Measurements from ENCODE around the gene STOX1.
"Not testable (repeated sequence)": the region's sequence is repeated elsewhere in the genome, so short reads cannot be mapped to it uniquely, and the experiment has no call there.

The STOX1 gene

DNA sequence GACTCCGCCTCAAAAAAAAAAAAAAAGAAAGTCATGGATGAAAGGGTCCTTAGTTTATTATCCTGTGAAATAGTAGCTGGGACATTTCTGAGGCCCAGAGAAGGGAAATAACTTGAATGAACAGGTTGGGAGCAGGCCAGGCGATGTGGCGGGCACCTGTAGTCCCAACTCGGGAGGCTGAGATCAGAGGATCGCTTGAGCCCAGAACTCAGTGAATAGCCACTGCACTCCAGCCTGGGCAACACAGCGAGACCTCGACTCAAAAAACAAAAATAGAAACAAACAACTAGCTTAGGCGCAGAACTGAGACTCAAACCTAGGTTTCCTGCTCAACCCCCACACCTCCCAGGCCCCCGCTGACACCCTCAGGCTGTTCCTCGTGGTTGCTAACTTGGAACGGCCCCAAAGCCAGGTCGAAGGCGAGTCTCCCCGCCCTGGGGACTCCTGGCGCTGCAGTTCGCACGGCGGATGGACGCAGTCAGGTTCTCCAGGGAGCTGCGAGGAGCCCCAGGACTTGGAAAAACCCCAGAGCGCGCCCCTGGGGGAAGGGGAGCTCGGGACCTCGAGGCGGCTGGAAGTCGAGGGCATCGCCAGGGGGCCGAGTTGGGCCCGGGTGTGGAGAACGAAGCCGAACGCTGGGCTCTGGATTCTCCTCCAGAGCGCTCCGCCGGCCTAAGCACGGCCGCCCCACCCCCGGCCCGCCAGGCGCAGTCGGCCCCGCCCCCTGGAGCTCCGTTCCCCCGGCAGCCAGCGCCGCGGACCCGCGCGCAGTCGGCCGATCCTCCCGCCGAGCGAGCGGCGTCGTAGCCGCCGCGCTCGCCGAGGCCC, at the start of gene STOX1:
Gene STOX1, plus strand, starts transcription at position 768 of the 828 bp plus-strand sequence. CDS start 93 bp downstream, outside the sequence.
- DNase-seq, result no peak

- DNase-seq, result no peak
Observed at GRCh38 chr10:68781613-68782574, 45.4 kb upstream of the STOX1 start.

- DNase-seq, result no peak
Observed at GRCh38 chr10:68784476-68784875, 42.9 kb upstream of the STOX1 start.

GRCh38 chr10:68787813-68788212, 39.5 kb upstream of the STOX1 start:
- no peak for DNase-seq

GRCh38 chr10:68790476-68790875, 36.9 kb upstream of the STOX1 start:
- no peak for DNase-seq

DNA sequence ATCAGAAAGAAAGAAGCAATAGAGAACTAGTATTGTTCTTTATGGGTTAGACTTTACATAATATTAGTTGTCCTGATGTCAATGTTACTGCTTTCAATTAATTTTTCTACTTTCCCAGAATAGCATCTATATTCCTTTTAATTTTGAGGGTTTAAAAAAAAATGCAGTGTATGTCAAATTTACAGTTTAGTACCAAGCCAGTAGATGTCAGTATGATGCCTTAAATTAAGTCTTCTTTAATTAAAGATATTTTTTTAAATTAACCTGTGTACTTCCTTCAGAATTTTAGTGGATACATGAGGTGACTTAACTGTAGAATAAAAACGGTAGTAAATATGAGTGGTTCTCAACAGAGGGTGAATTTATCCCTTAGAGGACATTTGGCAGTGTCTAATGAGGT, 35.2 kb upstream of the STOX1 start:
- no peak for DNase-seq

GRCh38 chr10:68795886-68796532, 31.3 kb upstream of the STOX1 start:
- no peak for DNase-seq

- DNase-seq, result no peak
Observed at GRCh38 chr10:68796605-68797004, 30.7 kb upstream of the STOX1 start.

- no peak for DNase-seq
Observed at GRCh38 chr10:68800211-68800610, 27.1 kb upstream of the STOX1 start.

DNA sequence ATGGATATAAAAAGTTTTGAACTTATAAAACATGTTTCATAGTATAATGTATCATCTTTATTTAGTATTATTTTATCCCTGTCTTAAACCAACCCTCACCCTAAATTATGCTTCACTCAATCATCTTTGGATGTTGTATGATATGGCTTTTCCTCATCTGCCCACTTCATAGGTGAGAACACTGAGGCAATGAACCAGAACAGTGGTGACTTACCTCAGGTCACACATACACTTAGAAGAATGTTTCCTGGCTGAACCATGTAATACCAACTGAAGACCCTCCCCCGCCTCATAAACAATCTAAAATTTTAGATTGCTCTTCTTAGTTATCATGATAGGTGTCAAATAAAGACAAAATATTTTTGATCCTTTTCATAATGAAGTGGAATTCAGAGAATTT, 22.6 kb upstream of the STOX1 start:
- DNase-seq, result no peak

DNA sequence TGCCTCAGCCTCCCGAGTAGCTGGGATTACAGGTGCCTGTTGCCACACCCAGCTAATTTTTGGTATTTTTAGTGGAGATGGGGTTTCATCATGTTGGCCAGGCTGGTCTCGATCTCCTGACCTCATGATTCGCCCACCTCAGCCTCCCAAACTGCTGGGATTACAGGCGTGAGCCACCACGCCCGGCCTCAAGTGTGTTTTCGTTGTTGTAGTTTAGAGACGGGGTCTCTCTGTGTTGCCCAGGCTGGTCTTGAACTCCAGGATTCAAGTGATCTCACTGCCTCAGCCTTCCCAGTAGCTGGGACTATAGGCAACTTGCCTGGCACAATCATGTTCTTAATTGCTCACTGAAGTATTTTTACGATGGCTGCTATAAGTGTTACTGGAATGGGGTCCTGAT, 16.5 kb upstream of the STOX1 start:
- not testable (repeated sequence) for DNase-seq

GRCh38 chr10:68811314-68812009, 15.9 kb upstream of the STOX1 start:
- DNase-seq, result no peak

DNA sequence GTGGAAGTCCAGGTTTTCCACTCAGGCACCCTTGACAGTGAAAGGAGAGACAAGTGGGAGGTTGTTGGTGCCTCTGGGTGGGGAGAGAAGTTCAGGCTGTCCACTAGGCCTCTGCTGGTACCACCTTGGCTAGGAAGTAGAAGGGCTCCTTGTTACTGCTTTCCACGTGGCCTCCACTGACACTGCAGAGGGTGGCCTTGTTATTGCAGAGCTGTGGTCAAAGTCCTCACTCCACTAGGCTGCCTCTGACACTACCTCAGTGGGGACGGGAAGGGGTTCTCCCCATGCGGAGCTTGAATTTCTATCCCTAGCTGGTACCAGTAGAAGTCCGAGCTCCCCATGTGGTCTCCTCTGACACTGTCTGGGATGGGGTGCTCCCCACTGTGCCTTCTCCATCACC, 14.9 kb upstream of the STOX1 start:
- no peak for DNase-seq

- no peak for DNase-seq
Observed at GRCh38 chr10:68813559-68813958, 13.8 kb upstream of the STOX1 start.

DNA sequence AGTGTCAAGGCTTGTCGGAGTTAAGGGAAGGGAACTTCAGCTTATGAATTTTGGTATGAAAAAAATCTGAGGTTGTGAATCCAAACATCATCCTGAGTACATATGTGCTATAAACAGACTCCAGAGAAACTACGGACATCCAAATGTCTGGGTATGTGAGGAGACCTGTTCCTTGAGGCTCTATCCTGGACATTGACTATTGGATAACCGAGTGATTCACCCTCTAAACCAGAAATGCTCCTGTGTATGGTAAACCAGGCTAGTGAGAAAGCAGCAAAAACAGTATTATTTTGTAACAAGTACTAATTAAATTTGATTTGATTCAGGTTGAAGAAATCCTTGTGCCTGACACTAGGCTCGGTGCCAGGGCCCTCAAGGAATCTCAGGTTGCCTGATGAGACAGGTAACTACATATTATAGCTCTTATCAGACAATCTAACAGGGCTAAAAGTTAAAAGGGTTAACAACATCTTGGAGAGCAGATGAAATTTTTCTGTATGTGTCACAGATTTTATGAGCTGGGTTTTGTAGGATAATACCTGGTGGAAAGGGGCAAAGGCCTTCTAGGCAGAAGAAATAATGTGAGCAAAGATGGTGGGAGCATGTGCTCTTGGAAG, 10.4 kb upstream of the STOX1 start:
- no peak for DNase-seq

DNA sequence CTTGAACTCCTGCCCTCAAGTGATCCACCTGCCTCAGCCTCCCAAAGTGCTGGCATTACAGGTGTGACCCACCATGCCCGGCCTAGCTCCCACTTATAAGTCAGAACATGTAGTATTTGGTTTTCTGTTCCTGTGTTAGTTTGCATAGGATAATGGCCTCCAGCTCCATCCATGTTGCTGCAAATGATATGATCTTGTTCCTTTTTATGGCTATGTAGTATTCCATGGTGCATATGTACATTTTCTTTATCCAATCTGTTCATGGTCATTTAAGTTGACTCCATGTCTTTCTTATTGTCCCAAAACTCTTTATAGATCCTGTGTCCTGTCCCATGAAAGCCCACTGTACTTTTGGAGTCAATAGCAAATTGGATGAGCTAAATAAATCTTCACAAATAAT, 7.0 kb upstream of the STOX1 start:
- not testable (repeated sequence) for DNase-seq

- not testable (repeated sequence) for DNase-seq
Observed at GRCh38 chr10:68822626-68823025, 4.7 kb upstream of the STOX1 start.

DNA sequence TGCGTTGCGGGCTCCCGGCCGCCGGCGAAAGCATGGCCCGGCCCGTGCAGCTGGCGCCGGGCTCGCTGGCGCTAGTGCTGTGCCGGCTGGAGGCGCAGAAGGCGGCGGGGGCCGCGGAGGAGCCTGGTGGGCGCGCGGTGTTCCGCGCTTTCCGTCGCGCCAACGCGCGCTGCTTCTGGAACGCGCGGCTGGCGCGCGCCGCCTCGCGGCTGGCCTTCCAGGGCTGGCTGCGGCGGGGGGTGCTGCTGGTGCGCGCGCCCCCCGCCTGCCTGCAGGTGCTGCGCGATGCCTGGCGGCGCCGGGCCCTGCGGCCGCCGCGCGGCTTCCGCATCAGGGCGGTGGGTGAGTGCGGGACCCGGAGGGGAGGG, 245 bp downstream of the STOX1 start:
- DNase-seq, result not testable (repeated sequence)

DNA sequence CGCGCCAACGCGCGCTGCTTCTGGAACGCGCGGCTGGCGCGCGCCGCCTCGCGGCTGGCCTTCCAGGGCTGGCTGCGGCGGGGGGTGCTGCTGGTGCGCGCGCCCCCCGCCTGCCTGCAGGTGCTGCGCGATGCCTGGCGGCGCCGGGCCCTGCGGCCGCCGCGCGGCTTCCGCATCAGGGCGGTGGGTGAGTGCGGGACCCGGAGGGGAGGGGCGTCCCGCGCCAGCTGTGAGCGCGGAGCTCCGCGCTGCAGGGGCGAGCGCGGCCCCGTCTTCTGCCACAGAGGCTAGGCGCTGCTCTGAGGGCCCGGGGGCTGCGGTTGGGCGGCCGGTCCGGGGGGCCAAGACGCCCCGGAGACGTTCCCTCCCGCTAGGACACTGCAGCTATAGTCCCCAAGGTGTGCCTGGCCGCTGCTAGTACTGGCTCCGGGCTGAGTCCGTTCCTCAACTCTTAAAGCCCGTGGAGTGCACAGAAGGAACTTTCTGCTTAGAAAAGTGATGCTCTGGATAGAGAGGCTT, 811 bp downstream of the STOX1 start:
- not testable (repeated sequence) for DNase-seq

DNA sequence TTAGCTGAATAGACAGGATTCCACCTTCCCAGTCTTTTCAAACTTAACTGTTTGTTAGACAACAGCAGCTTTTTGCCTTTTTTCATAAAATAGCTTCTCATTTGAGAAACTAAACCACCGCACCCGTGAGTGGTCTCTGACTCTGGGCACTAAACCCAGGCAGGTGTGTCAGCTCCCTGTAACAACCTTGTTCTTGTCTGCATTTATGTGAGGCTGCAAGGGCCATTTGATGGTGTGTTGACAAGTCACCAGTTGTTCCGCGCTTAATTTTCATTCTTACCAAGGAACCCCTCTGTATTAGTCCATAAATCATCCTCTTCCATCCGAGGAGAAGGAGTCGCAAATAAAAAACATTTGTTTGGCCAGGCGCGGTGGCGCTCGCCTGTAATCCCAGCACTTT, 1.5 kb downstream of the STOX1 start:
- no peak for DNase-seq

- DNase-seq, result no peak
Observed at GRCh38 chr10:68829521-68829920, 2.2 kb downstream of the STOX1 start.

- DNase-seq, result no peak
Observed at GRCh38 chr10:68829952-68830351, 2.6 kb downstream of the STOX1 start.
